GM18870 (cell line): ENCODE results near the gene TBC1D32.
"Not testable (repeated sequence)": the region's sequence is repeated elsewhere in the genome, so short reads cannot be mapped to it uniquely, and the experiment has no call there.

ENCODE experiments used
- ATAC-seq: cut with Tn5 transposase; IDR thresholded peaks from one replicate; pipeline ENCODE4 v1.9.1; 2021; ENCODE audit warnings: moderate library complexity; ENCODE audit not compliant: unreplicated experiment

The TBC1D32 gene

DNA sequence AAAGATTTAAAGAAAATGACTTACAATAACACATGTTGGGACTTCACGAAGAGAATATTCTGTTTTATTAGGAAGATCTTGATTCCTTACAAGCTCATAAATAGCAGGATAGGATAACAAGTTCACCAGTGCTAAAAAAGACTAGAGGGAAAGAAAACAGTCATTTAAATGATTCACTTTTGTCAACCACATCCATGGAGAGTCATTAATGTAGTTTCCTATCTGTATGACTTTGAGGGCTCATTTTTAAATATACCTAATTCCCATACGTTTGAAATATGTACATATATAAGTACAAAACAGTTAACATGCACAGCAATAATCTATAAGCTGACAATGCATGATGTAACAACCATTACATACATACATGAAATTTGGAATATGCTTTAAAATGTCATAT lies 111.1 kb downstream of the TBC1D32 start:
- ATAC-seq, result no peak

DNA sequence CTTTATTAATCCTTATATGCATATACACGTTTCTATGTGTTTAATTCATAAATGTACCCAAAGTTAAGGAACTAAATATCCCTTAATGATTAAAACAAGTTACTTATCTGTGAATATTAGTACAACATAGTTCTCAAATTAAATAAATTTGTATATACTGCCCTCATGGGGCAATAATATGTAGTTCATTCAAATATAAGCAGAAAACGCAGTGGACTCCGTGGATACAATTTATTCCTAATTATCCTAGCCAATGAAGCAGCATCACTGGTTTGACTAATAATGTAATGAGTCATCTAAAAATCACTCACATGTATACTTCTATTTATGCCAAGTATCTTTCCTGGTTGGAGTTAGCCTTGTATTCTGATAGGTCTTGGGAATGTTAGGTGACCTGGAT lies 111.6 kb downstream of the TBC1D32 start:
- no peak for ATAC-seq

DNA sequence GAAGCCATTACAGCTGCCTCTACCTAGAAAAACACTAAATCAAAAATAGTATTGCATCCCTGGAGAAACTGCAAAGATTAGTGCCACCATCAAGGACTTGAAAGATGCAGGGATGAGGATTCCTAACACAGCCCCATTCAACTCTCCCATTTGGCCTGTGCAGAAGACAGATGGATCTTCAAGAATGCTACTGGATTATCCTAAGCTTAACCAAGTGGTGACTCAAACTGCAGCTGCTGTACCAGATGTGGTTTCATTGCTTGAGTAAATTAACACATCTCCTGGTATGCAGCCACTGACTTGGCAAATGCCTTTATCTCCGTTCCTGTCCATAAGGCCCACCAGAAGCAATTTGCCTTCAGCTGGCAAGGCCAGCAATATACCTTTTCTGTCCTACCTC lies 117.4 kb downstream of the TBC1D32 start:
- ATAC-seq, result no peak

DNA sequence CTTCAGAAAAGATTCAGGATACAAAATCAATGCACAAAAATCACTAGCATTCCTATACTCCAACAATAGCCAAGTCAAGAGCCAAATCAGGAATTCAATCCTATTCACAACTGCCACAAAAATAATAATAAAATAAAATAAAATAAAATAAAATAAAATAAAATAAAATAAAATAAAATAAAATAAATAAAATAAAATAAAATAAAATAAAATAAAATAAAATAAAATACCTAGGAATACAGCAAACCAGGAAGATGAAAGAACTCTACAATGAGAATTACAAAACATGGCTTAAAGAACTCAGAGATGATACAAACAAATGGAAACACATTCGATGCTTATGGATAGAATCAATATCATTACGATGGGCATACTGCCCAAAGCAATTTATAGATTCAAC lies 120.9 kb downstream of the TBC1D32 start:
- ATAC-seq, result not testable (repeated sequence)

DNA sequence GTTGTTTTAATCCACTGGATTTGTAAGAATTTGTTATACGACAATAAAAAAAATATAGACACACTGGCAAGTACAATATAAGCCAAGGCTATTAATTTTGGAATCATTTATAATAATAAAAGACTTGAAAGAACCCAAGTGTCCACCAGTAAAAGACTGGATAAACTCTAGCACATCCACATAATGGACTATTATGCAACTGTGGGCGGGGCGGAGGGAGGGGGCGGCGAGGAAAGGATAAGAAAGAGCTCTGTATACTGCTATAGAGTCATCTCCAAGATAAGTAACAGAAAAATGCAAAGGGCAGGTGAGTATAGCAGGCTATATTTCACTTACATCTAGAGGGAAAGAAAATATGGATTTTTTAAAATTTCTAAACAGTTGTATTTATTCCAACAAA lies 123.3 kb downstream of the TBC1D32 start:
- ATAC-seq, result no peak

DNA sequence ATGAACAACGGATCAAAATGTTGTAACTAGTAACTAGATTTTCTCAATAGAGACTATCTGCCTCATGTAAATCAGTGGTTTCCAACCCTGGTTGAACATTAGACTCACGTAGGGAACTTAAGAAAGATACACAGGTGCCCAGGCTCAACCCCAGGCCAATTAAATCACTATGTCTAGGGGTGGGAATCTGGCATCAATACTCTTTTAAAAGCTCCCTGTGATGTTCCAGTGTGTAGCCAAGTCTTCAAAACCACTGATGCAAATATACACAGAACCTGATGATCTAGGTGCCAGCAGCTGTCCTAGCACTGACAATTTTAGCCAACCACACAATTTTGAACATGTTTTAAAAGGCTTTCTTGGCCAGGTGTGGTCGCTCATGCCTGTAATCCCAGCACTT lies 128.7 kb downstream of the TBC1D32 start:
- peak; percentile 81 for ATAC-seq

DNA sequence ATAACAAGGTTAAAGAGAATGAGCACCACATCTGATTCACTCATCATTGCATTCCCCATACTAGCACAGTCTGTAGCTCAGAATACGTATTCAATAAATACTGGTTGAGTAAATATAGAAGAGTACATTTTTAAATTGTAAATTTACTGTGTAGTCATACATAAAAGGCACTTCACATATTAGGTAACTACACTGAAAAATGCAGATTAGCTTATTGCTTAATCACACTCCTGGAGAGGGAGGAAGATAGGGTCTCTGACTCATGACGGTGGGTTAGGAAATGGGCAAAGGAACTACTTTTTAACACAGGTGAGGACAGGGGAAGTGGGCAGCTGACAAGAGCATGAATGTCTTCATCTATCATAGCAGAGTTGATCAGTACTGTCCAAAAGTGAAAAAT lies 133.2 kb downstream of the TBC1D32 start:
- no peak for ATAC-seq

DNA sequence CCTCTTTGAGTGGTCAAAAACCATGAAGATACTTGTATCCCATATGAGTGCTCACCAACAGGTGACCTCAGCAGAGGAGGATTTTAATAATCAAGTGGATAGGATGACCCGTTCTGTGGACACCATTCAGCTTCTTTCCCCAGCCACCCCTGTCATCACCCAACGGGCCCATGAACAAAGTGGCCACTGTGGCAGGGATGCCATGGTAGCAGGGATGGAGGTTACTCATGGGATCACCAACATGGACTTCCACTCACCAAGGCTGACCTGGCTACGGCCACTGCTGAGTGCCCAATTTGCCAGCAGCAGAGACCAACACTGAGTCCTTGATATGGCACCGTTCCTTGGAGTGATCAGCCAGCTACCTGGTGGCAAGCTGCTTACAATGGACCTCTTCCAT lies 138.2 kb downstream of the TBC1D32 start:
- not testable (repeated sequence) for ATAC-seq

DNA sequence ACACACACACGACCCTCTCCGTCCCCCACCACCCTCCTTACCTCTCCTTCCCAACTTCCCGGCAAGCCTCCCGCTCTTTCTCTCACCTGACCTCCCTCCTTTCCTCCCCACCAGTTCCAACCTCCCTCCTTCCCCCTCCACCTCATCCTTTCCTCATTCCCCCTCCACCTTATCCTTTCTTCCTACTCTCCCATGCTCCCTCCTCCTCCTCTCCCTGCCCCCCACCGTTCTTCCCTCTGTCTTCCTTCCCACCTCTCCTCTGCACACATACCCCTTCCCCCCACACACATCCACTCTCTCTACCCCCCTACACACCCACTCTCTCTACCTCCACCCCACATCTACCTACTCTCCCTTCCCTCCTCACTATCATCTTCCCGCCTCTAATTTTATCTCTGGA lies 144.2 kb downstream of the TBC1D32 start:
- no peak for ATAC-seq

DNA sequence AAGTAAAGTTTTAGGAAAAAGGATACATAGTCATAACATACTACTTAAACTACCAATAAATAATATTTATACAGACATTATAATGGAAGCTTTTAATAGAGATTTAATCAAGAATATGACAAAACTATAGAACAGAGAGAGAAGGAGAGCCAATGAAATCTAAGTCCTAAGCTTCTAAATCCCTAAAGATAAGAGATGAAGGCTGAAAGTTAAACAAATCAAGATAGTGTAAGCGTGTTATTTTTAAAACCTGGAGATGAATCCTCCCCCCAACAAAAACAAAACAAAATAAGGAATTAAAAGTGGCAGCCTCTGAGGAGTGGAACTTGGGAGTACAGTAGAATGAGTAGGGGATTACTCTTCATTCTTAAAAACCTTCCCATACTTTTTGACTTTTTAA lies 145.9 kb downstream of the TBC1D32 start:
- ATAC-seq, result no peak

DNA sequence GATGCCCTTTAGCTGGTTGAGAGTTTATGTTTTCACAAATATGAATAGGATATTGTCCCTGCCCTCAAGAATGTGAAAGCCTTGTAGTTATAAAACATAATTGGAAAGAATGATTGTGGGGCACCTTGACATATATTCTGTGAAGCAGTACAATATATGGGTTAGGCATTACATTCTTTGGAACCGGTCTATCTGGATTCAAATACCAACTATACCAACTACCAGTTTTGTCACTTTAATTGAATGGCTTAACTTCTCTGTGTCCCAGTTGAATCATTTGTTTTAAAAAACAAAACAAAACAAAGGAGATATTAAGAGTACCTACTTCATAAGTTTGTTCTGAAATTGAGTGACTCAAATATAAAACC lies 146.5 kb downstream of the TBC1D32 start:
- ATAC-seq, result no peak

DNA sequence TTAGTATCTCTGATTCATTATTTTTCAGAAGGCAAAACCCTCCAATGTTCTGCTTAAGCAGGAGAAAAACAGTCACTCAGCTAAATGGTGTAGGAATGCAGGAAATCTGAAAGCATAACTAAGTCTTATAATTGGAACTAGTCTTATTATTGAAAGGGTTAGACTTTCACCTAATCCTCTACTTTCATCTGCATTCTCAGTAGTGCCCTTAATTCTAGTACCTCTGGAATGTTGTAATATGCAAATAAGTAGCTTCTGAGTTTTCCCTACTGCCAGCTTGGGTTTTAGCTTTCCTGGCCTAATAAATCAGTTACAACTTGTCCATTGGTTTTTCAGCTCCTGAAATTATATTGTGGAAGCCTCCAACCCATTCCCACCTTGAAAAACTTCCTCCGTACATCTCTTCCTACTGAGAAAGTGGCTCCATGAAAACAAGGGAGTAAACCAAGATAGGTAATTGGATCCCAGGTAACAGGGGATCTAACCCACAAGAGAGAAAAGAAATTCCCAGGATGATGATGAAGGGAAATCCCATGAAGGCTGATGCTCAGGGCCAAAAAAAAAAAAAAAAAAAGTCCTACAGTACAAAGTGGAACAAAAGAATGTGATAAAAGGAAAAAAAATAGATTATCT lies 147.0 kb downstream of the TBC1D32 start:
- no peak for ATAC-seq

DNA sequence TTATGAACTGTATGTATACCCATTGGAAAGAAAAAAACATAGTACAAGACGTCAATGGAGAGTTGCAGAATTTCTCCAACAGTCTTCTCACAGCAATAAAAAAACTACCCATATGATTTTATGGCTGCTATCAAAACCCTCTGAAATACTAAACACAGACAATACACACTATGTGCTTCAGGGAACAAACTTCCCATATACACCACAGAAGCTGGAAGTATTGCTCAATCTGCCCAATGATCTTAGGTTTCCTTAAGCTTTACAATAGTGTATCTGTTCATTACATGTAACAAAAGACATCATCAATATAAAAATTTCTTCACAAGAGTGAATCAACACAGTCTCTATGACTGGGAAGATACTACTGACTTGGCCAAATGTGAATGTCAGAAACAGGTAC lies 150.5 kb downstream of the TBC1D32 start:
- ATAC-seq, result no peak

DNA sequence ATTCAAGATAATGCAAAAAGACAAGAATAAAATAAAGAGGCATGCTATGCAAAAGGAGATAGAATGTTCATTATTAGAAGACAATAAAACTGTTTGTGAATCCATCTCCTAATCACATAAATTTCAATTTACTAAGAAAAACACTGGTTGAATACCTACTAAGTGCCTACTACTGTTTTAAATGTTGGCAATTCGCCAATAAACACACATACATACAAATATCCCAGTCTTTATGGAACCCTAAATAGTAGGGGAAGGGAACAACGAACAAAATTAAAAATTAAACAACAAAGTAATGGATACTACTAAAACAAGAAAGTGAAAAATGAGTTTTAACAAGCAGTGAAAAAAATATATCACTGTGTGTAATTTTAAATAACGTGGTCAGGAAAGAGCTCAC lies 158.5 kb downstream of the TBC1D32 start:
- no peak for ATAC-seq

DNA sequence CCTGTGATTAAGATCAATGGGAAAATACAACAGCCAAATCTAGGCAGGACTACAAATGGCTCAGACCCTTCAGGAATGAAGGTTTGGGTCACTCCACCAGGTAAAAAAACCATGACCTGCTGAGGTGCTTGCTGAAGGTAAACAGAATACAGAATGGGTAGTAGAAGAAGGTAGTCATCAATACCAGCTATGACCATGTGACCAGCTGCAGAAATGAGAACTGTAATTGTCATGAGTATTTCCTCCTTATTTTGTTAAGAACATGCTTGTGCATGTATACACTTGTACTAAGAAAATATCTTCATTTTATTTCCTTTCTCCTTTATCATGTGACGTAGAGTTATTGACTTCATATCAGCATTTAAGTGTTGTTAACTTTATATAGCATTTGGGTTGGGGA lies 161.8 kb downstream of the TBC1D32 start:
- ATAC-seq, result not testable (repeated sequence)

DNA sequence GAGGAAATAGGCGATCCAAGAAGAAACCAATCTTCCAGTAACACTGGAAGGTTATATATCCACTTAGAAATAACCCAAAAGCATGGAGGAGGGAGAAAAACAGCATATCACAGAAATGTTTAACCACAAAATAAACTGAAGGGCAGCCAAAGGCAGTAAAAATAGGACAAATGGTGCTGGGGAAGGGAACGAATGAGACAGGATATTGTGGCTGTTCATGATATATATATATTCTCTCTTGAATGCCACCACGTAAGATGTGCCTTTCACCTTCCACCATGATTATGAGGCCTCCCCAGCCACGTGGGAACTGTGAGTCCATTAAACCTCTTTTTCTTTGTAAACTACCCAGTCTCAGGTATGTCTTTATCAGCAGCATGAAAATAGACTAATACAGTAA lies 162.4 kb downstream of the TBC1D32 start:
- ATAC-seq, result no peak

DNA sequence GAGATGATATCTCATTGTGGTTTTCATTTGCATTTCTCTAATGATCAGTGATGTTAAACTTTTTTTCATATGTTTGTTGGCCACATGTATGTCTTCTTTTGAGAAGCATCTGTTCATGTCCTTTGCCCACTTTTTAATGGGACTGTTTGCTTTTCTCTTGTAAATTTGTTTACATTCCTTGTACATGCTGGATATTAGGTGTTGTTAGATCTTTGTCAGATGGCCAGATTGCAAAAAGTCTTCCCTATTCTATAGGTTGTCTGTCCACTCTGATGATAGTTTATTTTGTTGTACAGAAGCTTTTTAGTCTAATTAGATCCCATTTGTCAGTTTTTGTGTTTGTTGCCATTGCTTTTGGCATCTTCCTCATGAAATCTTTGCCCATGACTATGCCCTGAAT lies 172.4 kb downstream of the TBC1D32 start:
- no peak for ATAC-seq

DNA sequence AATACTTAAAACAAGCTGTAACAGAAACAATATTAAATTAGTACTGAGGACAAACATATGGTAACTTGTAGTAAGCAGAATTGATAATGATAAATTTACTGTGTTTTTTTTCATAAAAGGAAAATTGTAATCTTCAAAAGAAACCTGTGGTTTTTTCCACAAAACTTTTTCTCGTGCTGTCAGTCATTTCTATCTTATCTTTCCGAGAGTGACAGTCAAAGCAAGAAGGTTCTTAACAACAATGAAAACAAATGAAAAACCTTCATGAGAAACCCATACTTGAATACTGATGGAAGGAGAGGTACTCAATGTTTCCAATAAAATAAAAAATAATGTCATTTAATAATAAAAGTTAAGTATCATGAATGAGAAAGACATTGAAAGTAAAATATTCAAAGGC lies 174.0 kb downstream of the TBC1D32 start:
- no peak for ATAC-seq

DNA sequence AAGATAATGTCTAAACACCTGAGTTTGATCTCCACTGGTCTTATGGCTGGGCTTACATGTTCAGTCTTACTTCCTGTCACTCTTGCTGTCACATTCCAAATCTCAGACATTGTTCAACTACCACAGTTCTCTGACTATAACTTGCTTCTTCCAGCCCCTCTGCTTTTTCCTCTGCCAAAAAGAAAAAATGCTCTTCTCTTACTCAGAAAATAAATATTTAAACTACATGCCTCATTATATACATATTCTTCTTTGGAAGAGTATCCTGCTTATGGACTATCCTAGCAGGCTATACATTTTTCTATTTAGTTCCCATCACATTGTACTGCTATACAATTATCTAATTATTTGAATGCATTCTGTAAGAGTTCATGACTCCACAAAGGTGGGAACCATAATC lies 175.4 kb downstream of the TBC1D32 start:
- no peak for ATAC-seq

DNA sequence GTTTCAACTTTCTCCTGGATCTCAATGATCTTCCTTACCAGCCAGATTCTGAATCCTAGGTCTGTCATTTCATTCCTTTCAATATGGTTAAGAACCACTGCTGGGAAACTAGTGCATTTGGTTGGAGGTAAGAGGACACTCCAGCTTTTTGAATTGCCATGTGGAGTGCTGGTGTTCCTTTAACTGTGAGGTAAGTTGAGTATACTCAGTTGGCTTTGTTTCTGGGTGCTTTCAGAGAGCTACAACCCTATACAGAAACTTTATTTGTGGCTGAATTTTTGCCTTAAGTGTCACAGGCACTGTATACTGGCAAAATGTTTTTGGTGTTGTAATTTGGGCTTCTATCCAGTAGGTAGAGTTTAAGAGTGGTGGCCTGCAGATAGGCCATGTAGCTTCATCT lies 175.8 kb downstream of the TBC1D32 start:
- no peak for ATAC-seq

DNA sequence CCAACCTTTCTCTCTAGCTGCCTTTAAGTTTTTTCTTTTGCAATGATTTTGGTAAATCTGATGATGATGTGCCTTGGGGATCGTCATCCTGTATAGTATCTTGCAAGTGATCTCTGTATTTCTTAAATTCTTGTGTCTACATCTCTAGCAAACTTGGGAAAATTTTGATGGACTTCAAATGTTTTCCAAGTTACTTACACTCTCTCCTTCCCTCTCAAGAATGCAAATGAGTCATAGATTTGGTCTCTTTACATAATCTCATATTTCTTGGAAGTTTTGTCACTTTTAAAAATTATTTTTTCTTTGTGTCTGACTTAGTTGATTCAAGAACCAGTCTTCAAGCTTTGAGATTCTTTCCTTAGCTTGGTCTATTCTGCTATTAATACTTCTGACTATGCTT lies 176.4 kb downstream of the TBC1D32 start:
- no peak for ATAC-seq

DNA sequence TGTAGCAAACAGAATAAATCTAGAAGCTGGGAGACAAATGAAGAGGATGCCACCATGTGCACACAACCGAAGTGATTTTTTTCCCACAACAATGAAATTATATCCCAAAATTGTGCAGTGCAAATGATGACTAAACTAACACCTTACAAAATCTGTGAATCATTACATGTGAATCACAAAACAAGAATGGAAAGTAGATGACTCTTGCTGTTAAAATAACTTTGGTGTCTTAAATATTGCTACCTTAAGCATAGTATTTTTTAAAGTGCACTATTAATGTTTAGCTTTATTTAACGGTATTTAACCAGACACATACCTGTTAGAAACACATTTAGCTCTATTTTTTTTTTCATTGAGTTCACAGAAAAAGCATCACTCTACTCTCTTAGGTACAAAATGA lies 190.8 kb downstream of the TBC1D32 start:
- ATAC-seq, result no peak

DNA sequence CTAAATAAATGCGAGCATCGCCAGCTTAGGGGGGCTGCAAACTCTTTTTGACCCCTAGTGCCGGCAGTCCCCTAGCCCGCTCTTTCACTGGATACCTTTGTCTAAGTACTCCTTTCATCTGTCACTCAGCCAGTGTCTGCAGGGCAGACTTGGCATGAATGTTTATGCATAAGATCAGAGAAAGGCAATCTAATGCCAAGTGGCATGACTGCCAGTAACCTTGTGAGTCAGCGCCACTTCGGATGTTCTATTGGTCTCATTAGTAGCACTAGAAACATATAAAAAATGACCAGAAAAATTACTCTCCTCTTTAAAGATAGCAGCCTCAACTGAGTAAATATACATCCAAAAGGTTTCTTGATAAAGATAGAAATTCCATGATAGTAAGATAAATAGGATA lies 192.2 kb downstream of the TBC1D32 start:
- ATAC-seq, result no peak

DNA sequence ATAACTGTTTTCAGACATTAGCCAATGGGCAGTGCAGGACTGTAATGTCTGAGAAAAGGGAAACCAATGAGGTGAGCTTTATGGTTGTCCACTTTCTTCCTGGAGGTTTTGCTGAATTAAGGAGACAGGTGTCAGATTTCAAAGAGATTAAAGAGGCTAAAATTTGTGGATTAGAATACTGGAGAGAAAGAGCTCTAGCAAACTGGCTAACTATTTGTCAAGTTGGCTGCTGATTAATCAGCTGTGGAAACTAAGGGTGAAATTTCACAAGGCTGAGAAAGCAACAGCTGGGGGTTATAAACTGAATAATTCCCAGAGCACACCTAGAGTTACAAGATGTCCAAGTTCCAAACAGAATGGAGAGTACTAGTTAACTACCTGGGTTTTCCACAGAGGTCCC lies 198.9 kb downstream of the TBC1D32 start:
- ATAC-seq, result no peak
